Neutrophil (primary cell): ENCODE measurements around the gene ZNF358.

Source experiments
- H3K27ac ChIP-seq: fragments of 200-600 bp; sonication (generic); 2 replicates; pipeline ENCODE4 v1.5.1; 2016; ENCODE audit warnings: mild to moderate bottlenecking, moderate library complexity
- H3K27me3 ChIP-seq: fragments of 200-600 bp; sonication (generic); 2 replicates; pipeline ENCODE4 v1.6.0; 2016; ENCODE audit warnings: mild to moderate bottlenecking
- H3K36me3 ChIP-seq: fragments of 200-600 bp; sonication (generic); 2 replicates; pipeline ENCODE4 v1.5.1; 2017
- H3K4me1 ChIP-seq, 2 experiments: fragments of 200-600 bp in 1 of 2; sonication (generic) in 1 of 2; 1 replicate in 1 of 2; 2 replicates in 1 of 2; pipeline versions ENCODE4 v1.5.1 to v1.6.1; 2013 to 2016; ENCODE audit warnings: low read depth in 1 of 2, low read length in 1 of 2, mild to moderate bottlenecking in 1 of 2, moderate library complexity in 1 of 2; ENCODE audit not compliant: control insufficient read depth in 1 of 2, insufficient read depth in 1 of 2
- H3K4me3 ChIP-seq, 2 experiments: fragments of 200-600 bp in 1 of 2; sonication (generic) in 1 of 2; 1 replicate in 1 of 2; 2 replicates in 1 of 2; pipeline ENCODE4 v1.5.1; 2013 to 2016; ENCODE audit warnings: low read depth in 1 of 2, low read length in 1 of 2, mild to moderate bottlenecking in 1 of 2, moderate library complexity in 1 of 2
- H3K9me3 ChIP-seq: fragments of 200-600 bp; sonication (generic); 2 replicates; pipeline ENCODE4 v1.5.1; 2016
- TF ChIP-seq, protein P1 (sequence below): fragments of 200-600 bp; sonication (generic); IDR thresholded peaks from 2 replicates; pipeline ENCODE4 v1.5.1; 2016; ENCODE audit warnings: antibody characterized with exemption

Gene ZNF358

GRCh38 chr19:7562646-7563393 is 46.9 kb downstream of the ZNF358 start:
- H3K27ac ChIP-seq = no peak overlapping the region
- H3K4me1 ChIP-seq = no peaks in the 10 kb centered on the region
- H3K36me3 ChIP-seq = peaks cover 39% of the 10 kb centered on the region
- no peaks in the 10 kb centered on the region for H3K9me3 ChIP-seq
- TF ChIP-seq, protein P1, sequence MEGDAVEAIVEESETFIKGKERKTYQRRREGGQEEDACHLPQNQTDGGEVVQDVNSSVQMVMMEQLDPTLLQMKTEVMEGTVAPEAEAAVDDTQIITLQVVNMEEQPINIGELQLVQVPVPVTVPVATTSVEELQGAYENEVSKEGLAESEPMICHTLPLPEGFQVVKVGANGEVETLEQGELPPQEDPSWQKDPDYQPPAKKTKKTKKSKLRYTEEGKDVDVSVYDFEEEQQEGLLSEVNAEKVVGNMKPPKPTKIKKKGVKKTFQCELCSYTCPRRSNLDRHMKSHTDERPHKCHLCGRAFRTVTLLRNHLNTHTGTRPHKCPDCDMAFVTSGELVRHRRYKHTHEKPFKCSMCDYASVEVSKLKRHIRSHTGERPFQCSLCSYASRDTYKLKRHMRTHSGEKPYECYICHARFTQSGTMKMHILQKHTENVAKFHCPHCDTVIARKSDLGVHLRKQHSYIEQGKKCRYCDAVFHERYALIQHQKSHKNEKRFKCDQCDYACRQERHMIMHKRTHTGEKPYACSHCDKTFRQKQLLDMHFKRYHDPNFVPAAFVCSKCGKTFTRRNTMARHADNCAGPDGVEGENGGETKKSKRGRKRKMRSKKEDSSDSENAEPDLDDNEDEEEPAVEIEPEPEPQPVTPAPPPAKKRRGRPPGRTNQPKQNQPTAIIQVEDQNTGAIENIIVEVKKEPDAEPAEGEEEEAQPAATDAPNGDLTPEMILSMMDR = no peak
- no peak overlapping the region for H3K4me3 ChIP-seq
- H3K27me3 ChIP-seq = no peaks in the 10 kb centered on the region

DNA sequence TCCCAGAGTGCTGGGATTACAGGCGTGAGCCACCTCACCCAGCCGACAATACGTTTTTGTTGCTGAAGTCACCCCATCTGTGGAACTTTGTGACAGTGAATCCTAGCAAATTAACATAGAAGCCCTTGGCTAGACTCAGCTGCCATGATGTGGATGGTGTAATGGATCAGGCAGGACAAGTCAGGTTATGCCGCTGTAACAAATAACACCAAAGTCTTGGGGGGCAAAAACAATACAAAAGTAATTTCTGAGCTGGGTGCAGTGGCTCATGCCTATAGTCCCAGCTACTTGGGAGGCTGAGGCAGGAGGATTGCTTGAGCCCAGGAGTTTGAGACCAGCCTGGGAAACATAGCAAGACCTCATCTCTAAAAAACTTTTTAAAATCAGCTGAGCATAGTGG is 49.0 kb downstream of the ZNF358 start:
- H3K27ac ChIP-seq = no peak overlapping the region
- H3K27me3 ChIP-seq = peaks cover 7% of the 10 kb centered on the region
- TF ChIP-seq, protein P1 = no peak
- H3K36me3 ChIP-seq = peaks cover 19% of the 10 kb centered on the region
- no peak overlapping the region for H3K4me3 ChIP-seq
- H3K4me1 ChIP-seq = no peaks in the 10 kb centered on the region
- H3K9me3 ChIP-seq = no peaks in the 10 kb centered on the region

DNA sequence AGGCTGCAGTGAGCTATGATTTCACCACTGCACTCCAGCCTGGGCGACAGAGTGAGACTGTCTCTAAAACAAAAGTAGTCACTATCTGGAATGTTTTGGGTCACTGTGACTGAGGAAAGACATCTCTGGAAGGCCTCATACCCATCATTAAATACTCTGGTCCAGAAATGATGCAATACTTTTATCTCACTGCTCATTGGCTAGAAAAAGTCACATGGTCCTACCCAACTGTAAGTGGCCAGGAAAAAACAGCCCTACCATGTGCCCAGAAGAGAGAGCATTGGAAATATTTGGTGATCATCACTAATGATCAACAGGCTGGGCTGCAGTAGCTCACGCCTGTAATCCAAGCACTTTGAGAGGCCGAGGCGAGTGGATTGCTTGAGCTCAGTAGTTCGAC is 49.4 kb downstream of the ZNF358 start:
- H3K27ac ChIP-seq = no peak overlapping the region
- no peaks in the 10 kb centered on the region for H3K4me1 ChIP-seq
- no peaks in the 10 kb centered on the region for H3K9me3 ChIP-seq
- peaks cover 15% of the 10 kb centered on the region for H3K36me3 ChIP-seq
- TF ChIP-seq, protein P1 = no peak
- H3K27me3 ChIP-seq = peaks cover 7% of the 10 kb centered on the region
- no peak overlapping the region for H3K4me3 ChIP-seq
